ENCODE data around the gene ACOX2.
A peak's percentile ranks its signal among the peaks of the same experiment; 100 is the strongest.

ACOX2 gene

DNA sequence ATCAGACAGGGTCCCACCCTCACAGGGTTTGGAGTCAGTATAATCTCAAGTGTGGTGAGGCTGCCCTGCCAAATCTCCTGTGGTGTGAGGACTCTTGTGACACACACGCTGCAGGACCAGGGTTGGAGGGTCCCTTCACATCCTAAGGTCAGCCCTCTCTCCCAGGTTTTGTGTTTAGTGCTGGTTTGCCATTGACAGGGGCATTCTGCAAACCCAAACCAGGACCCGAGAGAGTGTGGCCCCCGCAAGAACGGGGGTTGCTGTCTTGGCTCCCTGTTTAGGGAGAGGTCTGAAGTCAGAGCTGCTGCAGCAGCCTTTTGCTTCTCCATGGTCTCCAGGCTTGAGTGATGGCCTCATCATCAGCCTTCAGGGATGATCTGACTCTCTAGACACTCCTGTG, 25.5 kb upstream of the ACOX2 start:
- intact Hi-C loops (cut with DNase I; ENCODE audit: low total_unique reads) = no loop called here
- H3K36me3 ChIP-seq = no peaks in the 10 kb centered on the region
- DNase-seq = peak in 1 of 2 donors; percentile 45

DNA sequence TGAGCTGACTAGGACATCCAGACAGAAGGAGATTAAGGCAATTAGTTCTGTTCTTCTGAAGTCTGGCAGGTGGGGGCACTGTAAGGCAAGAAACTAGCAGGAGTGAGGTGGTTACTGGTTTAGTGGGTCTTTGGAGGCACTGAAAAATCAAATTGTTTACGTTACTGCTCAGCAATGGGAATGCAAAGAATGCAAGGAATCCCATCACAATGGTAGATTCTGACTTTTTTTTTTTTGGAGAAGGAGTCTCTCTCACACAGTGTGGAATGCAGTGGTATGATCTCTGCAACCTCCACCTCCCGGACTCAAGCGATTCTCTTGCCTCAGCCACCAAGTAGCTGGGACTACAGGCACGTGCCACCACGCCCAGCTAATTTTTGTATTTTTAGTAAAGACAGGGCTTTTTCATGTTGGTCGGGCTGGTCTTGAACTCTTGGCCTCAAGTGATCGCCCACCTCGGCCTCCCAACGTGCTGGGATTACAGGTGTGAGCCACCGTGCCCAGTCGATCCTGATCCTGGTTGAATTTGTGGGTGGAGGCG, 23.9 kb upstream of the ACOX2 start:
- TF ChIP-seq, protein P1, sequence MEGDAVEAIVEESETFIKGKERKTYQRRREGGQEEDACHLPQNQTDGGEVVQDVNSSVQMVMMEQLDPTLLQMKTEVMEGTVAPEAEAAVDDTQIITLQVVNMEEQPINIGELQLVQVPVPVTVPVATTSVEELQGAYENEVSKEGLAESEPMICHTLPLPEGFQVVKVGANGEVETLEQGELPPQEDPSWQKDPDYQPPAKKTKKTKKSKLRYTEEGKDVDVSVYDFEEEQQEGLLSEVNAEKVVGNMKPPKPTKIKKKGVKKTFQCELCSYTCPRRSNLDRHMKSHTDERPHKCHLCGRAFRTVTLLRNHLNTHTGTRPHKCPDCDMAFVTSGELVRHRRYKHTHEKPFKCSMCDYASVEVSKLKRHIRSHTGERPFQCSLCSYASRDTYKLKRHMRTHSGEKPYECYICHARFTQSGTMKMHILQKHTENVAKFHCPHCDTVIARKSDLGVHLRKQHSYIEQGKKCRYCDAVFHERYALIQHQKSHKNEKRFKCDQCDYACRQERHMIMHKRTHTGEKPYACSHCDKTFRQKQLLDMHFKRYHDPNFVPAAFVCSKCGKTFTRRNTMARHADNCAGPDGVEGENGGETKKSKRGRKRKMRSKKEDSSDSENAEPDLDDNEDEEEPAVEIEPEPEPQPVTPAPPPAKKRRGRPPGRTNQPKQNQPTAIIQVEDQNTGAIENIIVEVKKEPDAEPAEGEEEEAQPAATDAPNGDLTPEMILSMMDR (IDR thresholded peaks at IDR 0.05) = no peak
- DNase-seq = peak in 1 of 2 donors; percentile 47
- Histone ChIP-seq H3K4me1 (no peaks in the 10 kb centered on the region), H3K9me3 (no peaks in the 10 kb centered on the region), H3K27ac (no peak overlapping the region), H3K4me3 (no peak overlapping the region), H3K36me3 (no peaks in the 10 kb centered on the region), H3K27me3 (no peaks in the 10 kb centered on the region)
- intact Hi-C loops (cut with DNase I; ENCODE audit: low total_unique reads) = no loop called here

More for the DNA sequence above, 25.5 kb upstream of the ACOX2 start:
- Histone ChIP-seq H3K4me1 (no peaks in the 10 kb centered on the region), H3K27me3 (no peaks in the 10 kb centered on the region), H3K9me3 (no peaks in the 10 kb centered on the region), H3K4me3 (no peak overlapping the region), H3K27ac (no peak overlapping the region)
- TF ChIP-seq, protein P1 (IDR thresholded peaks at IDR 0.05) = no peak

DNA sequence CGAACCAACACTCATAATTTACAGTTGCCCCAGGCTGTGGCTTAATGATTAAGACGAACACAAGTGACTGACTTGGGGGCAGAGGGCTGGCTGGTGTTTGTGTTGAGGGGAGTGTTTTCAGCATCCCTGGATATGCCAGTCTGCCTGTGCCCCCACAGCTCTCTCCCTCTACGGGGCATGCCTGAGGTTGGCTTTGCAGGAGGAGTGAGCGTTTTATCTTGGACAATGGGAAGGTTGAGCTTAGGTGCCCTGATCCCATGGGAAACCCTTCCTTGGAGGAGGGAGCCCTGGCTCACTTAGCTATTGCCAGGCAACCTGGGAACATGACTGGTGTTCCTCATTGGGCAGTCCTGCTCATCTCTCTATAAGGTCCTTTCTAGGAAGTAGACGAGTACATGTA, 22.6 kb upstream of the ACOX2 start:
- TF ChIP-seq, protein P1 (IDR thresholded peaks at IDR 0.05) = no peak
- Histone ChIP-seq H3K4me1 (no peaks in the 10 kb centered on the region), H3K27me3 (no peaks in the 10 kb centered on the region), H3K4me3 (no peak overlapping the region), H3K27ac (no peak overlapping the region), H3K36me3 (no peaks in the 10 kb centered on the region), H3K9me3 (no peaks in the 10 kb centered on the region)
- intact Hi-C loops (cut with DNase I; ENCODE audit: low total_unique reads) = no loop called here
- DNase-seq = peak in 1 of 2 donors; percentile 51

DNA sequence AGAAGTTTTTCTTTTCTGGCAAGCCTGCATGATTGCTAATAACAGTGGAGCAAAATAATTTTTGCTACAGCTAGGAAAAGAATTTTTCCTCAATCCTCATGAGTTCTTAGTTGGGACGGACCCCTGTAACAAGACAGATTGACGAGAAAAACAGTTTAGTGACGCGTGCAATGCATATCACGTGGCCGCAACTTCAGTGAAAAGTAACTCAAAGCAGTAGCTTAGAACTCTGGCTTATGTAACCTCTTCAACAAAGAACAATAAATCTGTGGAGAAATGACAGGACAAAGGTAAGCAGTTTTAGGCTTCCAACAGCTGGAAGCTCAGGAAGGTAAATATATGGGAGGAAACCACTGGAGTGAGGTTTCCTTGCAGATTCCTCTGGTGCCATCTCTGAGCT, 20.5 kb upstream of the ACOX2 start:
- Histone ChIP-seq H3K4me3 (no peak overlapping the region), H3K9me3 (no peaks in the 10 kb centered on the region), H3K4me1 (no peaks in the 10 kb centered on the region), H3K27me3 (no peaks in the 10 kb centered on the region), H3K27ac (no peak overlapping the region), H3K36me3 (no peaks in the 10 kb centered on the region)
- no peak for DNase-seq
- TF ChIP-seq, protein P1 (IDR thresholded peaks at IDR 0.05) = no peak
- intact Hi-C loops (cut with DNase I; ENCODE audit: low total_unique reads) = no loop called here

DNA sequence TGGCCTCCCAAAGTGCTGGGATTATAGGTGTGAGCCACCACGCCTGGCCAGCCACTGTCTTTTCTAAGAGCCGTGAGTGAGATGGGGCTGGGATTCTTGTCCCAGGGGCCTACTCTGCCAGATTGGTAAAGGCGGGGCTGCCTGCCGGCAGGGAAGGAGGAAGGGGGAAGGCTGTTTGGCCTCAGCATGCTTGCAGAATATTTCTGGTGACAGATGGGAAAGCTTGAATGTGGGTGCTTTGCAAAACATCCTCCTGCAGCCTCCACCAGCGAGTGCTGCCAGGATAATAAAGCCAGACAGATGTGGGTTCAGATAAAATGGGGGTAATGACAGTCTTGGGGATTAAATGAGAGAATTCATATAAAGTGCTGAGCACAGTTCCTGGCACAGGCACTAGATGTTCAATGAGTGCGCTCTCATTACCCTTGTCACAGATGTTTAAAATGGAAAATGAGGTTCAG, 19.8 kb upstream of the ACOX2 start:
- Histone ChIP-seq H3K27me3 (no peaks in the 10 kb centered on the region), H3K9me3 (peaks cover 0 to 2% (median under 1%) of the 10 kb centered on the region in 3 donors), H3K36me3 (no peaks in the 10 kb centered on the region), H3K4me3 (no peak overlapping the region), H3K27ac (no peak overlapping the region), H3K4me1 (no peaks in the 10 kb centered on the region)
- TF ChIP-seq, protein P1 (IDR thresholded peaks at IDR 0.05) = no peak
- DNase-seq = no peak
- intact Hi-C loops (cut with DNase I; ENCODE audit: low total_unique reads) = no loop called here

DNA sequence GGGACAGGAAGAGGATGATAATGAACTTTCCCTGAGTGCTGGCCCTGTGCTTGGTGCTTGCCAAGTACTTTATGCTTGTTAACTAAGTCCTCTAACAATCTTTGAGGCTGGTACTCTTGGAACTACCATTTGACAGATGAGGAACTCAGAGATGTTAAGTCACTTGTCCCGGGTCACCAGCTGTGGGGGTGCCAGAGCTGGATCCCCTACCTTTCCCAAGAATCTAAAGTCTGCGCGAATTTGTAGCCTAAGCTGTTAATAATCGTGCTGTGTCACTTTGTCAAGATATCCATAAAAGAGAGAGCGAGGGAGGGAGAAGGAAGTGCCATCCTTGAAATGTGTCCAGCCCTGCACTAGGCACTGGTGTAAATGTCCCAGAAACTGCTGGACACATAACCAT, 19.0 kb upstream of the ACOX2 start:
- Histone ChIP-seq H3K4me1 (no peaks in the 10 kb centered on the region), H3K36me3 (no peaks in the 10 kb centered on the region), H3K4me3 (no peak overlapping the region), H3K9me3 (peaks cover 0 to 9% (median 3%) of the 10 kb centered on the region in 3 donors), H3K27ac (no peak overlapping the region), H3K27me3 (no peaks in the 10 kb centered on the region)
- TF ChIP-seq, protein P1 (IDR thresholded peaks at IDR 0.05) = no peak
- DNase-seq = no peak
- intact Hi-C loops (cut with DNase I; ENCODE audit: low total_unique reads) = no loop called here

Data from tibial artery (tissue), 4 donors.